ENCODE results near the gene ASS1. TPM values are rescaled to one million over a fixed set of nuclear protein-coding genes. Genes with fewer than 3 reads are reported as not detected.

The ASS1 gene
- total RNA-seq, 6 experiments from 2014 or later, result 437 to 1,278 (median 1,014) TPM

DNA sequence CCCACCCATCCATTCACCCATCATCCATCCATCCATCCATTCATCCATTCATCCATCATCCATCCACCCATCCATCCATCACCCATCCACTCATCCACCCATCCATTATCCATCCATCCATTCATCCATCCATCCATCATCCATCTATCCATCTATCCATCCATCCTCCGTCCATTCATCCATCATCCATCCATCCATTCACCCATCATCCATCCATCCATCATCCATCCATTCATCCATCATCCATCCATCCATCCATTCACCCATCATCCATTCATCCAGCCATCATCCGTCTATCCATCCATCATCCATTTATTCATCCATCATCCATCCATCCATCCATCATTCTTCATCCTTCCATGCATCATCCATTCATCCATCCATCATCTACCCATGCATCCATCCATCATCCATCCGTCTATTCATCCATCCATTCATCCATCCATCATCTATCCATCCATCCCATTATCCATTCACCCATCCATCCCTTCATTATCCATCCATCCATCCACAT, 10.1 kb downstream of the ASS1 start:
- Histone ChIP-seq H3K27ac (no peak overlapping the region), H3K36me3 (peaks cover 0 to 49% (median 3%) of the 10 kb centered on the region in 4 donors), H3K9me3 (no peaks in the 10 kb centered on the region), H3K4me3 (no peak overlapping the region), H3K4me1 (peaks cover 0 to 70% (median 29%) of the 10 kb centered on the region in 4 donors), H3K27me3 (no peaks in the 10 kb centered on the region)
- DNase-seq (no peak), ATAC-seq (no peak)
- intact Hi-C loops (cut with DNase I), result no loop called here
- WGBS (ENCODE audit: insufficient coverage, low coverage, low lambda C conversion rate, missing lambda C conversion rate), result 54% methylated on average over 3 of the region's 3 CpGs
- TF ChIP-seq POLR2A (IDR thresholded peaks at IDR 0.05) (no peak), CTCF (IDR thresholded peaks at IDR 0.05) (no peak)

GRCh38 chr9:130458027-130458803, 13.5 kb downstream of the ASS1 start:
- ATAC-seq (peak in 3 of 4 donors; percentile 1 to 5 (median 3)), DNase-seq (peak in 2 of 3 donors; percentile 57 to 65)
- H3K4me3 ChIP-seq, result no peak overlapping the region
- TF ChIP-seq POLR2A (IDR thresholded peaks at IDR 0.05) (no peak), CTCF (IDR thresholded peaks at IDR 0.05) (no peak)
- peaks cover 0 to 57% (median 15%) of the 10 kb centered on the region in 4 donors for H3K4me1 ChIP-seq
- H3K9me3 ChIP-seq, result no peaks in the 10 kb centered on the region
- intact Hi-C loops (cut with DNase I), result no loop called here
- H3K27me3 ChIP-seq, result no peaks in the 10 kb centered on the region
- WGBS (ENCODE audit: insufficient coverage, low coverage, low lambda C conversion rate, missing lambda C conversion rate), result 77% methylated on average over 3 of the region's 23 CpGs
- peaks cover 0 to 73% (median 9%) of the 10 kb centered on the region in 4 donors for H3K36me3 ChIP-seq
- H3K27ac ChIP-seq, result peak overlapping the region; percentile 60 to 87 (median 81)

- ATAC-seq, result peak; percentile 10 to 33 (median 26)
- intact Hi-C loops (cut with DNase I), result no loop called here
These were observed 14.0 kb downstream of the ASS1 start for GRCh38 chr9:130458804-130459067.

DNA sequence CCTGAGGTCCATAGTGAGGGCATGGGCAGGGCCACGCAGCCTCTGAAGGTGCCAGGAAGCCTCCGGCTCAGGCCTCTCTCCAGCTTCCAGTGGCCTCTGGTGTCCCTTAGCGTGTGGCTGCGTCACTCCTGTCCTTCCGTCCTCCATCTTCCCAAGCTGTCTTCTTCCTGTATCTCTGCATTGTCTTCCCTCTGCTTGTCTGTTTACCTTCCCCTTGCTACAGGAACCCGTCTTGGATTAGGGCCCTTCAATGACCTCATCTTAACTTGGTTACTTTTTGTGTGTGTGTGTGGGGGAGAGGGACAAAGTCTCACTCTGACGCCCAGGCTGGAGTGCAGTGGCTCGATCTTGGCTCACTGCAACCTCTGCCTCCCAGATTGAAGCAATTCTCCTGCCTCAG, 14.4 kb downstream of the ASS1 start:
- H3K4me3 ChIP-seq, result no peak overlapping the region
- H3K9me3 ChIP-seq, result no peaks in the 10 kb centered on the region
- ATAC-seq, result peak; percentile 66 to 81 (median 81)
- H3K27me3 ChIP-seq, result no peaks in the 10 kb centered on the region
- H3K36me3 ChIP-seq, result peaks cover under 1 to 80% (median 13%) of the 10 kb centered on the region in 4 donors
- TF ChIP-seq CTCF (IDR thresholded peaks at IDR 0.05), result no peak
- peak overlapping the region; percentile 60 to 87 (median 81) for H3K27ac ChIP-seq
- WGBS (ENCODE audit: insufficient coverage, low coverage, low lambda C conversion rate, missing lambda C conversion rate), result 17% methylated on average over 5 of the region's 8 CpGs
- peaks cover 0 to 62% (median 12%) of the 10 kb centered on the region in 4 donors for H3K4me1 ChIP-seq
- intact Hi-C loops (cut with DNase I), result no loop called here
- DNase-seq, result peak in 2 of 3 donors; percentile 70 to 77

More at GRCh38 chr9:130458804-130459067, 14.0 kb downstream of the ASS1 start:
- Histone ChIP-seq H3K27me3 (no peaks in the 10 kb centered on the region), H3K4me3 (no peak overlapping the region), H3K27ac (peak overlapping the region; percentile 60 to 87 (median 81)), H3K4me1 (peaks cover 0 to 58% (median 12%) of the 10 kb centered on the region in 4 donors), H3K9me3 (no peaks in the 10 kb centered on the region), H3K36me3 (peaks cover 0 to 78% (median 11%) of the 10 kb centered on the region in 4 donors)
- WGBS (ENCODE audit: insufficient coverage, low coverage, low lambda C conversion rate, missing lambda C conversion rate), result 40% methylated on average over 1 of the region's 5 CpGs
- TF ChIP-seq CTCF (IDR thresholded peaks at IDR 0.05) (no peak), POLR2A (IDR thresholded peaks at IDR 0.05) (no peak)
- peak in 1 of 3 donors; percentile 66 for DNase-seq
